Spinal cord (tissue), 10 donors: ENCODE data around the gene CDH3. TPM values are rescaled to one million over a fixed set of nuclear protein-coding genes. Genes with fewer than 3 reads are reported as not detected.

Experiments used
- DNase-seq, 6 donors: peaks; one replicate each; pipeline versions ENCODE4 v3.0.0 to v3.0.0-alpha.2; 2013 to 2015; ENCODE audit warnings: low spot score in 6 of 6, low read depth in 4 of 6
- H3K27ac ChIP-seq: one replicate; pipeline ENCODE4 v1.5.1; 2013; ENCODE audit warnings: low read depth, low read length, control low read depth
- H3K27me3 ChIP-seq: one replicate; pipeline ENCODE4 v1.6.1; 2013; ENCODE audit warnings: low read length; ENCODE audit not compliant: control insufficient read depth, insufficient read depth
- H3K36me3 ChIP-seq: one replicate; pipeline ENCODE4 v1.6.1; 2013; ENCODE audit warnings: low read length; ENCODE audit not compliant: control insufficient read depth, insufficient read depth
- H3K4me1 ChIP-seq: one replicate; pipeline ENCODE4 v1.6.1; 2013; ENCODE audit warnings: low read length; ENCODE audit not compliant: control insufficient read depth, insufficient read depth
- H3K4me3 ChIP-seq: one replicate; pipeline ENCODE4 v1.5.1; 2013; ENCODE audit warnings: low read depth, low read length, control low read depth
- H3K9me3 ChIP-seq: one replicate; pipeline ENCODE4 v1.6.1; 2013; ENCODE audit warnings: low read length; ENCODE audit not compliant: control insufficient read depth, insufficient read depth
- WGBS: methylation state at CpG from one replicate; pipeline ENCODE4 v1.1.5; 2013; ENCODE audit warnings: missing lambda C conversion rate; ENCODE audit not compliant: insufficient coverage; 5-methylcytosine and 5-hydroxymethylcytosine counted together
- polyA plus RNA-seq, 2 donors: library from polyadenylated mRNA; unstranded; fragments of 120-200 nt; gene quantifications; one replicate each; pipeline ENCODE4 v1.2.1, GENCODE V29; 2013; ENCODE audit not compliant: insufficient read length in 2 of 2
- total RNA-seq, 2 donors: library from RNA; depleted of rRNA in 1 of 2; stranded (reverse); fragments of 120-200 nt in 1 of 2; fragments of >200 nt in 1 of 2; gene quantifications; one replicate each; pipeline versions ENCODE4 v1.2.3 to v1.2.4, GENCODE V29; 2013 to 2014
- donor health status: healthy.

The CDH3 gene
- total and polyA plus RNA-seq, 4 donors = 9.3 to 29.5 (median 25.6) TPM

DNA sequence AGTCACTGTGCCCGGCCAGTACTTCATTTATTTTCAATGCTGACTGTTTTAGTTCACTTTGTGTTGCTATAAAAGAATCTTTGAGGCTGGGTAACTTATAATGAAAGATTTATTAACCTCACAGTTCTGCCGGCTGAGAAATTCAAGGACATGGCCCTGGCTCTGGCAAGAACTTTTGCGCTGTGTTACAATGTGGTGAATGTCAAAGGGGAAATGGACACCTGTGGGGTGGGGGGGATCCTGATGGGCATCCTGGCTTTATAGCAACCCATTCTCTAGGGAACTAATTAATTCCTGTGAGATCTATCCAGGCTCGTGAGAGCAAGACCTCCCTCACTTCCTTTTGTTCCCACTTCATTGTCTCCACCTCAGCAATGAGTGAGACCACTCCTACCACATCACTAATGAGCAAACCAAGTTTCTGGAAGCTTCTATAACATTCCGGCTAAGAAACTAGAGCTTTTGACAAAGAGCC is 17.1 kb upstream of the CDH3 start:
- H3K27ac ChIP-seq = no peak overlapping the region
- peaks cover 5% of the 10 kb centered on the region for H3K4me1 ChIP-seq
- H3K27me3 ChIP-seq = no peaks in the 10 kb centered on the region
- H3K9me3 ChIP-seq = peaks cover under 1% of the 10 kb centered on the region
- H3K4me3 ChIP-seq = no peak overlapping the region
- no peaks in the 10 kb centered on the region for H3K36me3 ChIP-seq
- peak in 1 of 6 donors; percentile 9 for DNase-seq
- WGBS = 30% methylated on average over 4 of the region's 5 CpGs

DNA sequence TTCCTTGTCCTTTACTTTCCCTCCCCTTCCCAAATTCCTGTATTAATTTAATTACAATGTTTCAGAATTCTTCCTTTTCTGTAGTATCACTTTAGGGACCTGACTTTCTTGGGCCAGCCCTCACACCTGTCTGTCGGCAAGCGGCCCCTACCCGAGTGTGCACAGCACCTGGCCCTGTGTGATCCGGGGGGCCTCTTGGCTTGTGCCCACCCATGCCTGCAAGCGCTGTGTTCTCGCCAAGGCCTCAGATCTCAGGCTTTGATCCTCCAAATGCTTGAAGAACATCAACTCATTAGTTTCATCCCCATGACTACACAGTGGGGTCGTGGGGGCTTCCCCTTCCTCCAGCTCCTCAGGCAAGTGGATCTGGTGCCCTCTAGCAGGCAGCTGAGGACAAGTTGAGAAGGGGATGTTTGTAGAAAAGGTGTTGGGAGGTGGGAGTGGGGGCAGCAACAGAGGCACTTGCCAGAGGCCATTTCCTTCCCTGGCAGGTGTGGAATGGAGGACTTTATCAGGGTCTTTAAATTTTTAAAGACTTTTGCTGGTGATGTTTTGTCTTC is 15.7 kb upstream of the CDH3 start:
- no peak overlapping the region for H3K4me3 ChIP-seq
- peaks cover 5% of the 10 kb centered on the region for H3K4me1 ChIP-seq
- WGBS = 60% methylated on average over 6 of the region's 7 CpGs
- no peak overlapping the region for H3K27ac ChIP-seq
- H3K27me3 ChIP-seq = no peaks in the 10 kb centered on the region
- no peaks in the 10 kb centered on the region for H3K9me3 ChIP-seq
- H3K36me3 ChIP-seq = no peaks in the 10 kb centered on the region
- peak in 2 of 6 donors; percentile 11 to 13 for DNase-seq

GRCh38 chr16:68636064-68636560 is 9.0 kb upstream of the CDH3 start:
- Histone ChIP-seq H3K4me3 (no peak overlapping the region), H3K9me3 (no peaks in the 10 kb centered on the region), H3K27me3 (no peaks in the 10 kb centered on the region), H3K4me1 (no peaks in the 10 kb centered on the region), H3K36me3 (no peaks in the 10 kb centered on the region), H3K27ac (no peak overlapping the region)
- DNase-seq = no peak
- WGBS = 69% methylated on average over 11 of the region's 12 CpGs

DNA sequence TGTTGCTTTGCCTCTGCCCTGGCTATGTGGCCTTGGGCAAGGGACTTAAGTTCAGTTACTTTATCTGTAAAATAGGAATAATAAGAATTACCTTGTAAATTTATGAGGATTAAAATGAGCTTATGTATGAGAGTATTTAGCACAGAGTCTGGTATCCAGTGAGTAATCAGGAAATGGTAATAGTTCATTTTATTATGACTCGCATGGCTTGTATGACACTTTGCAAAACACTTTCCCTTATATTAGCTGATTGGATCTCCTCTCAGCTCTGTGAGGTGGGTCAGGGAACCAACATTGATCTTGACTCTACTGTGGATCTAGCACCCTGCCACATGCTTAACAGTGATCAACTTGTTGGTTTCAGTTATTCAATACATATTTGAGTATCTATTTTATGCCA is 8.3 kb upstream of the CDH3 start:
- Histone ChIP-seq H3K36me3 (no peaks in the 10 kb centered on the region), H3K4me1 (peaks cover 1% of the 10 kb centered on the region), H3K9me3 (no peaks in the 10 kb centered on the region), H3K27ac (no peak overlapping the region), H3K27me3 (no peaks in the 10 kb centered on the region), H3K4me3 (no peak overlapping the region)
- no peak for DNase-seq
- WGBS = no CpG with 5 or more reads among the region's 1 CpG

GRCh38 chr16:68640972-68641371 is 4.1 kb upstream of the CDH3 start:
- peaks cover 41% of the 10 kb centered on the region for H3K4me1 ChIP-seq
- H3K9me3 ChIP-seq = no peaks in the 10 kb centered on the region
- H3K36me3 ChIP-seq = no peaks in the 10 kb centered on the region
- no peak overlapping the region for H3K4me3 ChIP-seq
- 79% methylated on average over 3 of the region's 3 CpGs for WGBS
- DNase-seq = no peak
- no peak overlapping the region for H3K27ac ChIP-seq
- H3K27me3 ChIP-seq = peaks cover 23% of the 10 kb centered on the region

DNA sequence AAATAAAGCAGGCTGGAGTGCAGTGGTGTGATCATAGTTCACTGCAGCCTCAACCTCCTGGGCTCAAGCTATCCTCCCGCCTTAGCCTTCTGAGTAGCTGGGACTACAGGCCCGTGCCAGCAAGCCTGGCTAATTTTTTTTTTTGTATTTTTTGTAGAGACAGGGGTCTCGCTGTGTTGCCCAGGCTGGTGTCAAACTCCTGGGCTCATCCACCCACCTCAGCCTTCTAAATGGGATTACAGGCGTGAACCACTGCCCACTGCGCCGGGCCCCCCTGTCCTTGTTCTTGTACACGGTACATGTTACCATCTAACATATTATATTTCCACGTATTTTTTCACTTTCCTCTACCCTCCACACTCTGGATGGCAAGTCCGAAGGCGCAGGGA is 3.1 kb upstream of the CDH3 start:
- Histone ChIP-seq H3K27ac (no peak overlapping the region), H3K36me3 (no peaks in the 10 kb centered on the region), H3K9me3 (no peaks in the 10 kb centered on the region), H3K4me3 (peak overlapping the region; percentile 26), H3K27me3 (peaks cover 27% of the 10 kb centered on the region), H3K4me1 (peaks cover 46% of the 10 kb centered on the region)
- 71% methylated on average over 6 of the region's 10 CpGs for WGBS
- DNase-seq = no peak

DNA sequence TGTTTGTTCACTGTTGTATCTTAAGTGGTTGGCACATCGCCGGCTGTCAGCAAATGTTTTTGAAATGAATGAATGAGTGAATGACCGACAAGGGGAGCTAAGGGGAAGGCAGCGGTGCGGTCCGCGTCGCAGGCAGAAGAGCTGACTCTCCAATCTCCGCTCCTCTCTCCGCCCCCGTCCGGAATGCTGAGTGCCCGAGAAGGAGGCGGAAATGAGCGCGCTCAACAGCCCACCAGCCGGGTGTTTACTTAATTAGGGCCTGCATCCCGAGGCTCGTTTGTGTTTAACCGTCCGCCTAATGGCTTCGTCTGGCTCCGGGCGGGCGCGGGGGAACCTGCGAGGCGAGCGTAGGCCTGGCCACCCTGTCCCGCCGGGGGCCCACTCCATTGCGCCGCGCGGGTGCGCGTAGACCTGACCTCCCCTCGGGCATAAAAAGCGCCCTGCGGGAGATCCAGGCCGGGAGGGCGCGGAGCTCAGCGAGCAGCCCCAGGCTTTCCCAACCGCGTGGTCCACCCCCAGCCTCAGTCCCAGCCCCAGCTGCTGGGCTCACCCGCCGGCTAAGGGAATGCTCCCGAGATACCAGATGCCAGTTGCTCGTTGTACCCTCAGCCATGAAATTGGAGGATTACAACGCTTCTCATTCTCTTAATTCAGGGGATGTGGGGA is 2.5 kb upstream of the CDH3 start:
- Histone ChIP-seq H3K27ac (peak overlapping the region; percentile 3), H3K4me1 (peaks cover 52% of the 10 kb centered on the region), H3K9me3 (no peaks in the 10 kb centered on the region), H3K27me3 (peaks cover 27% of the 10 kb centered on the region), H3K4me3 (peak overlapping the region; percentile 26), H3K36me3 (no peaks in the 10 kb centered on the region)
- under 1% methylated on average over 47 of the region's 51 CpGs for WGBS
- peak in 4 of 6 donors; percentile 58 to 94 (median 70) for DNase-seq

GRCh38 chr16:68643227-68643626 is 1.9 kb upstream of the CDH3 start:
- H3K27ac ChIP-seq = no peak overlapping the region
- H3K9me3 ChIP-seq = no peaks in the 10 kb centered on the region
- peaks cover 52% of the 10 kb centered on the region for H3K4me1 ChIP-seq
- 81% methylated on average over 10 of the region's 13 CpGs for WGBS
- no peak for DNase-seq
- H3K4me3 ChIP-seq = no peak overlapping the region
- no peaks in the 10 kb centered on the region for H3K36me3 ChIP-seq
- peaks cover 27% of the 10 kb centered on the region for H3K27me3 ChIP-seq

- peak in 1 of 6 donors; percentile 47 for DNase-seq
- no peak overlapping the region for H3K4me3 ChIP-seq
- H3K27ac ChIP-seq = no peak overlapping the region
- peaks cover 52% of the 10 kb centered on the region for H3K4me1 ChIP-seq
- no peaks in the 10 kb centered on the region for H3K36me3 ChIP-seq
- 53% methylated on average over 7 of the region's 10 CpGs for WGBS
- H3K9me3 ChIP-seq = no peaks in the 10 kb centered on the region
- peaks cover 27% of the 10 kb centered on the region for H3K27me3 ChIP-seq
Observed at GRCh38 chr16:68643847-68644246, 1.3 kb upstream of the CDH3 start.

- no peaks in the 10 kb centered on the region for H3K36me3 ChIP-seq
- H3K4me3 ChIP-seq = peak overlapping the region; percentile 53
- H3K27me3 ChIP-seq = peaks cover 27% of the 10 kb centered on the region
- peak overlapping the region; percentile 4 for H3K27ac ChIP-seq
- H3K4me1 ChIP-seq = peaks cover 52% of the 10 kb centered on the region
- peak in 2 of 6 donors; percentile 20 to 38 for DNase-seq
- WGBS = 9% methylated on average over 7 of the region's 17 CpGs
- no peaks in the 10 kb centered on the region for H3K9me3 ChIP-seq
Observed at GRCh38 chr16:68644296-68644695, 814 bp upstream of the CDH3 start.
